B cell (primary cell): Measurements from ENCODE around the gene FAM240B. TPM values are rescaled to one million over a fixed set of nuclear protein-coding genes. Genes with fewer than 3 reads are reported as not detected.

ENCODE experiments used
- ATAC-seq: fragments of 200-7000 bp; cut with Tn5 transposase; one replicate; pipeline ENCODE4 v1.10.0; 2021; ENCODE audit warnings: low read depth, mild to moderate bottlenecking, moderate number of reproducible peaks, moderate library complexity
- CTCF ChIA-PET: fragments of 350-600 bp; sonication (Branson Sonifier 250); formaldehyde crosslinking; loops from one replicate; lab custom pipeline; 2021; ENCODE audit warnings: antibody characterized with exemption, inconsistent platforms; lab: Charles Lee
- POLR2A ChIA-PET: fragments of 350-600 bp; sonication (Branson Sonifier 250); formaldehyde crosslinking; loops from one replicate; lab custom pipeline; 2021; ENCODE audit warnings: antibody characterized with exemption; lab: Charles Lee
- DNase-seq: peaks from one replicate; pipeline ENCODE4 v3.0.0; 2013
- H2AFZ ChIP-seq: 2 replicates; pipeline ENCODE4 v1.6.1; 2012; ENCODE audit warnings: mild to moderate bottlenecking, low read depth, low read length; ENCODE audit not compliant: insufficient read depth, poor library complexity, severe bottlenecking
- H3K27ac ChIP-seq, 2 donors: 1 replicate in 1 of 2; 2 replicates in 1 of 2; pipeline ENCODE4 v1.5.1; 2012 to 2013; ENCODE audit warnings: low read length in 2 of 2, mild to moderate bottlenecking in 2 of 2, moderate library complexity in 1 of 2
- H3K27me3 ChIP-seq, 4 experiments: fragments of 200-600 bp in 1 of 4; sonication (generic) in 1 of 4; replicated peaks in 1 of 4; 1 replicate in 2 of 4; 2 replicates in 2 of 4; pipeline versions ENCODE4 v1.6.1 to v1.7.0; 2013 to 2016; ENCODE audit warnings: low read length in 3 of 4, mild to moderate bottlenecking in 2 of 4, mixed read lengths in 1 of 4, moderate library complexity in 1 of 4; ENCODE audit not compliant: insufficient read depth in 4 of 4, control insufficient read depth in 3 of 4; ENCODE audit errors: control extremely low read depth in 1 of 4
- H3K36me3 ChIP-seq, 2 experiments: replicated peaks in 1 of 2; 1 replicate in 1 of 2; 2 replicates in 1 of 2; pipeline versions ENCODE4 v1.6.1 to v1.7.1; 2013; ENCODE audit warnings: low read length in 1 of 2; ENCODE audit not compliant: insufficient read depth in 2 of 2, control insufficient read depth in 1 of 2; ENCODE audit errors: control extremely low read depth in 1 of 2, extremely low read depth in 1 of 2
- H3K4me1 ChIP-seq, 2 donors: fragments of 200-600 bp in 1 of 2; sonication (generic) in 1 of 2; 1 replicate in 1 of 2; 2 replicates in 1 of 2; pipeline versions ENCODE4 v1.5.1 to v1.6.1; 2013 to 2017; ENCODE audit warnings: low read length in 2 of 2; ENCODE audit not compliant: control insufficient read depth in 2 of 2, insufficient read depth in 2 of 2
- H3K4me2 ChIP-seq: replicated peaks from 2 replicates; pipeline ENCODE3; 2012; ENCODE audit warnings: mild to moderate bottlenecking, low read depth, low read length; ENCODE audit not compliant: poor library complexity, severe bottlenecking
- H3K4me3 ChIP-seq, 5 experiments: fragments of 200-600 bp in 1 of 5; sonication (generic) in 1 of 5; 1 replicate in 3 of 5; 2 replicates in 2 of 5; pipeline versions ENCODE4 v1.5.1 to v1.7.0; 2011 to 2016; ENCODE audit warnings: low read length in 4 of 5, mild to moderate bottlenecking in 4 of 5, low read depth in 2 of 5, control low read depth in 1 of 5, moderate library complexity in 1 of 5; ENCODE audit not compliant: insufficient read depth in 1 of 5; ENCODE audit errors: control extremely low read depth in 1 of 5, extremely low read depth in 1 of 5
- H3K79me2 ChIP-seq: fragments of 200-600 bp; sonication (generic); one replicate; pipeline ENCODE4 v1.6.0; 2016; ENCODE audit warnings: low read length; ENCODE audit not compliant: control insufficient read depth, insufficient read depth
- H3K9ac ChIP-seq: fragments of 200-600 bp; sonication (generic); 2 replicates; pipeline ENCODE4 v1.6.1; 2017; ENCODE audit warnings: mild to moderate bottlenecking, low read length, moderate library complexity
- H3K9me3 ChIP-seq, 3 donors: one replicate each; pipeline versions ENCODE4 v1.6.1 to v1.7.1; 2013; ENCODE audit warnings: low read length in 2 of 3; ENCODE audit not compliant: control insufficient read depth in 2 of 3, insufficient read depth in 1 of 3; ENCODE audit errors: control extremely low read depth in 1 of 3
- H4K20me1 ChIP-seq: 2 replicates; pipeline ENCODE4 v1.6.0; 2012; ENCODE audit warnings: mild to moderate bottlenecking, low read length; ENCODE audit not compliant: insufficient read depth, control insufficient read depth, poor library complexity, severe bottlenecking
- H3K27ac Mint-ChIP-seq: one replicate; pipeline ENCODE4 v1.8.0; 2021; ENCODE audit warnings: mixed read lengths
- H3K27me3 Mint-ChIP-seq: one replicate; pipeline ENCODE4 v1.8.0; 2021; ENCODE audit warnings: mixed read lengths
- H3K4me1 Mint-ChIP-seq: one replicate; pipeline ENCODE4 v1.8.0; 2021; ENCODE audit warnings: mixed read lengths
- H3K4me3 Mint-ChIP-seq: one replicate; pipeline ENCODE4 v1.8.0; 2021; ENCODE audit warnings: mixed read lengths
- H3K9me3 Mint-ChIP-seq: one replicate; pipeline ENCODE4 v1.8.0; 2022; ENCODE audit warnings: mixed read lengths; ENCODE audit not compliant: insufficient read depth
- EZH2 ChIP-seq: IDR thresholded peaks from 2 replicates; pipeline ENCODE4 v1.6.1; 2012; ENCODE audit warnings: borderline replicate concordance, low read depth, mild to moderate bottlenecking, moderate library complexity, low read length; ENCODE audit not compliant: insufficient read depth, poor library complexity, severe bottlenecking
- whole genome bisulfite sequencing: methylation state at CpG from one replicate; pipeline ENCODE4 v1.1.5; 2013; ENCODE audit warnings: missing lambda C conversion rate; ENCODE audit not compliant: insufficient coverage; 5-methylcytosine and 5-hydroxymethylcytosine counted together
- intact Hi-C: fragments of 100-400 bp; cut with micrococcal nuclease; formaldehyde crosslinking; loops from one replicate; pipeline ENCODE4 v1.10.0; 2022
- polyA plus RNA-seq: library from polyadenylated mRNA; depleted of rRNA; stranded (reverse); fragments of >200 nt; gene quantifications from 2 replicates; pipeline ENCODE4 v1.2.3, GENCODE V29; 2012
- total RNA-seq, 2 donors: library from RNA; stranded (reverse); fragments of 120-200 nt in 1 of 2; gene quantifications; 1 replicate in 1 of 2; 2 replicates in 1 of 2; pipeline versions ENCODE4 v1.2.3 to v1.2.4, GENCODE V29; 2013 to 2022
- TF ChIP-seq, protein P1 (sequence below): fragments of 200-600 bp; IDR thresholded peaks from one replicate; pipeline ENCODE4 v1.8.0; 2022; ENCODE audit warnings: antibody characterized with exemption, mild to moderate bottlenecking

The FAM240B gene
- total and polyA plus RNA-seq, 2 donors (not counting 1 experiment from before 2014, with no cell fraction given) = not detected

DNA sequence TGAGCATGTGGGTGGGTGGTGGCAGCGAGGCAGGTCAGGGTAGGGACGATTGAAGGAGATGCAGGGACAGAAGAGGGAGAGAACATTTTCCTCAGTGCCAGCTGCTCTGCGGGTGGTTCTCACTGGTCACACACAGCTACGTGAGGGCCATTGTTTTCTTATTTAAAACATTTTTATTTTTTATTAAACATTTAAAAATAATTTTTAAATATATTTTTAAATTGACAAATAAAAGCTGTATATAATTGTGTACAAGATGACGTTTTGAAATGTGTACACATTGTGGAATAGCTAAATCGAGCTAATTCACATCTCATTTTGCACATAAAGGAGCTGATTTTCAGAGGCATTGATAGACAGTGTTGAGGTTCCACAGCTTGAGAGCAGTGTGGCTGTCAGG lies 14.0 kb downstream of the FAM240B start:
- no peaks in the 10 kb centered on the region for H4K20me1 ChIP-seq
- CTCF ChIA-PET = no interaction called here
- peaks cover 0 to 2% (median 0%) of the 10 kb centered on the region in 3 donors for H3K9me3 ChIP-seq
- no peak overlapping the region for H3K4me3 ChIP-seq
- no CpG with 5 or more reads among the region's 6 CpGs for WGBS
- no peak overlapping the region for H3K4me3 Mint-ChIP-seq
- no peaks in the 10 kb centered on the region for H3K79me2 ChIP-seq
- peaks cover 9% of the 10 kb centered on the region for H3K27me3 Mint-ChIP-seq
- POLR2A ChIA-PET = no interaction called here
- no peaks in the 10 kb centered on the region for H3K27me3 ChIP-seq
- DNase-seq (no peak), ATAC-seq (no peak)
- H3K4me1 Mint-ChIP-seq = no peaks in the 10 kb centered on the region
- intact Hi-C loops = no loop called here
- H3K27ac ChIP-seq = no peak overlapping the region
- no peak for TF ChIP-seq EZH2
- TF ChIP-seq, protein P1, sequence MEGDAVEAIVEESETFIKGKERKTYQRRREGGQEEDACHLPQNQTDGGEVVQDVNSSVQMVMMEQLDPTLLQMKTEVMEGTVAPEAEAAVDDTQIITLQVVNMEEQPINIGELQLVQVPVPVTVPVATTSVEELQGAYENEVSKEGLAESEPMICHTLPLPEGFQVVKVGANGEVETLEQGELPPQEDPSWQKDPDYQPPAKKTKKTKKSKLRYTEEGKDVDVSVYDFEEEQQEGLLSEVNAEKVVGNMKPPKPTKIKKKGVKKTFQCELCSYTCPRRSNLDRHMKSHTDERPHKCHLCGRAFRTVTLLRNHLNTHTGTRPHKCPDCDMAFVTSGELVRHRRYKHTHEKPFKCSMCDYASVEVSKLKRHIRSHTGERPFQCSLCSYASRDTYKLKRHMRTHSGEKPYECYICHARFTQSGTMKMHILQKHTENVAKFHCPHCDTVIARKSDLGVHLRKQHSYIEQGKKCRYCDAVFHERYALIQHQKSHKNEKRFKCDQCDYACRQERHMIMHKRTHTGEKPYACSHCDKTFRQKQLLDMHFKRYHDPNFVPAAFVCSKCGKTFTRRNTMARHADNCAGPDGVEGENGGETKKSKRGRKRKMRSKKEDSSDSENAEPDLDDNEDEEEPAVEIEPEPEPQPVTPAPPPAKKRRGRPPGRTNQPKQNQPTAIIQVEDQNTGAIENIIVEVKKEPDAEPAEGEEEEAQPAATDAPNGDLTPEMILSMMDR = no peak
- no peaks in the 10 kb centered on the region for H3K4me1 ChIP-seq
- H3K9me3 Mint-ChIP-seq = no peaks in the 10 kb centered on the region
- H3K36me3 ChIP-seq = no peaks in the 10 kb centered on the region
- no peak overlapping the region for H2AFZ ChIP-seq
- H3K27ac Mint-ChIP-seq = no peak overlapping the region
- no peak overlapping the region for H3K4me2 ChIP-seq
- no peak overlapping the region for H3K9ac ChIP-seq

GRCh38 chr9:38700695-38701094 lies 19.2 kb downstream of the FAM240B start:
- no peak overlapping the region for H3K9ac ChIP-seq
- Mint-ChIP-seq H3K9me3 (no peaks in the 10 kb centered on the region), H3K4me1 (no peaks in the 10 kb centered on the region), H3K27ac (no peak overlapping the region), H3K4me3 (no peak overlapping the region), H3K27me3 (peaks cover 5% of the 10 kb centered on the region)
- H3K4me1 ChIP-seq = no peaks in the 10 kb centered on the region
- no peak for DNase-seq
- H3K4me3 ChIP-seq = no peak overlapping the region
- H3K9me3 ChIP-seq = peaks cover 0 to 2% (median 0%) of the 10 kb centered on the region in 3 donors
- ATAC-seq = no peak
- no peaks in the 10 kb centered on the region for H4K20me1 ChIP-seq
- H3K79me2 ChIP-seq = no peaks in the 10 kb centered on the region
- ChIA-PET CTCF (no interaction called here), POLR2A (no interaction called here)
- H3K27ac ChIP-seq = no peak overlapping the region
- H2AFZ ChIP-seq = no peak overlapping the region
- no peaks in the 10 kb centered on the region for H3K36me3 ChIP-seq
- no CpG with 5 or more reads among the region's 1 CpG for WGBS
- no peaks in the 10 kb centered on the region for H3K27me3 ChIP-seq
- intact Hi-C loops = no loop called here
- TF ChIP-seq, protein P1 = no peak
- no peak for TF ChIP-seq EZH2
- no peak overlapping the region for H3K4me2 ChIP-seq
